ENCODE measurements around the gene PRG2.

GRCh38 chr11:57348052-57348451, 42.4 kb downstream of the PRG2 start:
- TF ChIP-seq CTCF (IDR thresholded peaks at IDR 0.05) = no peak
- TF ChIP-seq EZH2 (IDR thresholded peaks at IDR 0.05; ENCODE audit: borderline replicate concordance, insufficient read depth, low read depth, low read length, poor library complexity, severe bottlenecking) = no peak

Measured in B cell (primary cell).